B cell (primary cell): ENCODE measurements around the gene CD247. TPM values are rescaled to one million over a fixed set of nuclear protein-coding genes. Genes with fewer than 3 reads are reported as not detected.

ENCODE experiments used
- ATAC-seq: fragments of 200-7000 bp; cut with Tn5 transposase; one replicate; pipeline ENCODE4 v1.10.0; 2021; ENCODE audit warnings: low read depth, mild to moderate bottlenecking, moderate number of reproducible peaks, moderate library complexity
- CTCF ChIA-PET: fragments of 350-600 bp; sonication (Branson Sonifier 250); formaldehyde crosslinking; loops from one replicate; lab custom pipeline; 2021; ENCODE audit warnings: antibody characterized with exemption, inconsistent platforms; lab: Charles Lee
- POLR2A ChIA-PET: fragments of 350-600 bp; sonication (Branson Sonifier 250); formaldehyde crosslinking; loops from one replicate; lab custom pipeline; 2021; ENCODE audit warnings: antibody characterized with exemption; lab: Charles Lee
- DNase-seq: peaks from one replicate; pipeline ENCODE4 v3.0.0; 2013
- H2AFZ ChIP-seq: 2 replicates; pipeline ENCODE4 v1.6.1; 2012; ENCODE audit warnings: mild to moderate bottlenecking, low read depth, low read length; ENCODE audit not compliant: insufficient read depth, poor library complexity, severe bottlenecking
- H3K27ac ChIP-seq, 2 donors: 1 replicate in 1 of 2; 2 replicates in 1 of 2; pipeline ENCODE4 v1.5.1; 2012 to 2013; ENCODE audit warnings: low read length in 2 of 2, mild to moderate bottlenecking in 2 of 2, moderate library complexity in 1 of 2
- H3K27me3 ChIP-seq, 4 experiments: fragments of 200-600 bp in 1 of 4; sonication (generic) in 1 of 4; replicated peaks in 1 of 4; 1 replicate in 2 of 4; 2 replicates in 2 of 4; pipeline versions ENCODE4 v1.6.1 to v1.7.0; 2013 to 2016; ENCODE audit warnings: low read length in 3 of 4, mild to moderate bottlenecking in 2 of 4, mixed read lengths in 1 of 4, moderate library complexity in 1 of 4; ENCODE audit not compliant: insufficient read depth in 4 of 4, control insufficient read depth in 3 of 4; ENCODE audit errors: control extremely low read depth in 1 of 4
- H3K36me3 ChIP-seq, 2 experiments: replicated peaks in 1 of 2; 1 replicate in 1 of 2; 2 replicates in 1 of 2; pipeline versions ENCODE4 v1.6.1 to v1.7.1; 2013; ENCODE audit warnings: low read length in 1 of 2; ENCODE audit not compliant: insufficient read depth in 2 of 2, control insufficient read depth in 1 of 2; ENCODE audit errors: control extremely low read depth in 1 of 2, extremely low read depth in 1 of 2
- H3K4me1 ChIP-seq, 2 donors: fragments of 200-600 bp in 1 of 2; sonication (generic) in 1 of 2; 1 replicate in 1 of 2; 2 replicates in 1 of 2; pipeline versions ENCODE4 v1.5.1 to v1.6.1; 2013 to 2017; ENCODE audit warnings: low read length in 2 of 2; ENCODE audit not compliant: control insufficient read depth in 2 of 2, insufficient read depth in 2 of 2
- H3K4me2 ChIP-seq: replicated peaks from 2 replicates; pipeline ENCODE3; 2012; ENCODE audit warnings: mild to moderate bottlenecking, low read depth, low read length; ENCODE audit not compliant: poor library complexity, severe bottlenecking
- H3K4me3 ChIP-seq, 5 experiments: fragments of 200-600 bp in 1 of 5; sonication (generic) in 1 of 5; 1 replicate in 3 of 5; 2 replicates in 2 of 5; pipeline versions ENCODE4 v1.5.1 to v1.7.0; 2011 to 2016; ENCODE audit warnings: low read length in 4 of 5, mild to moderate bottlenecking in 4 of 5, low read depth in 2 of 5, control low read depth in 1 of 5, moderate library complexity in 1 of 5; ENCODE audit not compliant: insufficient read depth in 1 of 5; ENCODE audit errors: control extremely low read depth in 1 of 5, extremely low read depth in 1 of 5
- H3K79me2 ChIP-seq: fragments of 200-600 bp; sonication (generic); one replicate; pipeline ENCODE4 v1.6.0; 2016; ENCODE audit warnings: low read length; ENCODE audit not compliant: control insufficient read depth, insufficient read depth
- H3K9ac ChIP-seq: fragments of 200-600 bp; sonication (generic); 2 replicates; pipeline ENCODE4 v1.6.1; 2017; ENCODE audit warnings: mild to moderate bottlenecking, low read length, moderate library complexity
- H3K9me3 ChIP-seq, 3 donors: one replicate each; pipeline versions ENCODE4 v1.6.1 to v1.7.1; 2013; ENCODE audit warnings: low read length in 2 of 3; ENCODE audit not compliant: control insufficient read depth in 2 of 3, insufficient read depth in 1 of 3; ENCODE audit errors: control extremely low read depth in 1 of 3
- H4K20me1 ChIP-seq: 2 replicates; pipeline ENCODE4 v1.6.0; 2012; ENCODE audit warnings: mild to moderate bottlenecking, low read length; ENCODE audit not compliant: insufficient read depth, control insufficient read depth, poor library complexity, severe bottlenecking
- H3K27ac Mint-ChIP-seq: one replicate; pipeline ENCODE4 v1.8.0; 2021; ENCODE audit warnings: mixed read lengths
- H3K27me3 Mint-ChIP-seq: one replicate; pipeline ENCODE4 v1.8.0; 2021; ENCODE audit warnings: mixed read lengths
- H3K4me1 Mint-ChIP-seq: one replicate; pipeline ENCODE4 v1.8.0; 2021; ENCODE audit warnings: mixed read lengths
- H3K4me3 Mint-ChIP-seq: one replicate; pipeline ENCODE4 v1.8.0; 2021; ENCODE audit warnings: mixed read lengths
- H3K9me3 Mint-ChIP-seq: one replicate; pipeline ENCODE4 v1.8.0; 2022; ENCODE audit warnings: mixed read lengths; ENCODE audit not compliant: insufficient read depth
- EZH2 ChIP-seq: IDR thresholded peaks from 2 replicates; pipeline ENCODE4 v1.6.1; 2012; ENCODE audit warnings: borderline replicate concordance, low read depth, mild to moderate bottlenecking, moderate library complexity, low read length; ENCODE audit not compliant: insufficient read depth, poor library complexity, severe bottlenecking
- WGBS: methylation state at CpG from one replicate; pipeline ENCODE4 v1.1.5; 2013; ENCODE audit warnings: missing lambda C conversion rate; ENCODE audit not compliant: insufficient coverage; 5-methylcytosine and 5-hydroxymethylcytosine counted together
- intact Hi-C: fragments of 100-400 bp; cut with micrococcal nuclease; formaldehyde crosslinking; loops from one replicate; pipeline ENCODE4 v1.10.0; 2022
- polyA plus RNA-seq: library from polyadenylated mRNA; depleted of rRNA; stranded (reverse); fragments of >200 nt; gene quantifications from 2 replicates; pipeline ENCODE4 v1.2.3, GENCODE V29; 2012
- total RNA-seq, 2 donors: library from RNA; stranded (reverse); fragments of 120-200 nt in 1 of 2; gene quantifications; 1 replicate in 1 of 2; 2 replicates in 1 of 2; pipeline versions ENCODE4 v1.2.3 to v1.2.4, GENCODE V29; 2013 to 2022
- TF ChIP-seq, protein P1 (sequence below): fragments of 200-600 bp; IDR thresholded peaks from one replicate; pipeline ENCODE4 v1.8.0; 2022; ENCODE audit warnings: antibody characterized with exemption, mild to moderate bottlenecking

CD247 gene
- total and polyA plus RNA-seq, 2 donors (not counting 1 experiment from before 2014, with no cell fraction given) = 2.5 to 10.8 TPM

GRCh38 chr1:167516404-167517388, 1.6 kb downstream of the CD247 start:
- H3K4me2 ChIP-seq = no peak overlapping the region
- no peaks in the 10 kb centered on the region for H4K20me1 ChIP-seq
- Mint-ChIP-seq H3K27me3 (peaks cover 27% of the 10 kb centered on the region), H3K27ac (no peak overlapping the region), H3K9me3 (peaks cover under 1% of the 10 kb centered on the region), H3K4me3 (no peak overlapping the region), H3K4me1 (peaks cover 2% of the 10 kb centered on the region)
- intact Hi-C loops = no loop called here
- DNase-seq = no peak
- H2AFZ ChIP-seq = no peak overlapping the region
- H3K79me2 ChIP-seq = no peaks in the 10 kb centered on the region
- ATAC-seq = no peak
- H3K36me3 ChIP-seq = no peaks in the 10 kb centered on the region
- H3K4me3 ChIP-seq = no peak overlapping the region
- ChIA-PET POLR2A (no interaction called here), CTCF (interaction anchor here (0.7 to 1.7 kb wide), 4 partner anchors 13 to 458 kb away, joined by 3 to 5 read pairs (median 4); no protein-coding TSS in a partner anchor)
- no peaks in the 10 kb centered on the region for H3K4me1 ChIP-seq
- WGBS = 67% methylated on average over 13 of the region's 19 CpGs
- H3K27ac ChIP-seq = no peak overlapping the region
- TF ChIP-seq, protein P1, sequence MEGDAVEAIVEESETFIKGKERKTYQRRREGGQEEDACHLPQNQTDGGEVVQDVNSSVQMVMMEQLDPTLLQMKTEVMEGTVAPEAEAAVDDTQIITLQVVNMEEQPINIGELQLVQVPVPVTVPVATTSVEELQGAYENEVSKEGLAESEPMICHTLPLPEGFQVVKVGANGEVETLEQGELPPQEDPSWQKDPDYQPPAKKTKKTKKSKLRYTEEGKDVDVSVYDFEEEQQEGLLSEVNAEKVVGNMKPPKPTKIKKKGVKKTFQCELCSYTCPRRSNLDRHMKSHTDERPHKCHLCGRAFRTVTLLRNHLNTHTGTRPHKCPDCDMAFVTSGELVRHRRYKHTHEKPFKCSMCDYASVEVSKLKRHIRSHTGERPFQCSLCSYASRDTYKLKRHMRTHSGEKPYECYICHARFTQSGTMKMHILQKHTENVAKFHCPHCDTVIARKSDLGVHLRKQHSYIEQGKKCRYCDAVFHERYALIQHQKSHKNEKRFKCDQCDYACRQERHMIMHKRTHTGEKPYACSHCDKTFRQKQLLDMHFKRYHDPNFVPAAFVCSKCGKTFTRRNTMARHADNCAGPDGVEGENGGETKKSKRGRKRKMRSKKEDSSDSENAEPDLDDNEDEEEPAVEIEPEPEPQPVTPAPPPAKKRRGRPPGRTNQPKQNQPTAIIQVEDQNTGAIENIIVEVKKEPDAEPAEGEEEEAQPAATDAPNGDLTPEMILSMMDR = no peak
- TF ChIP-seq EZH2 = no peak
- H3K27me3 ChIP-seq = peaks cover 0 to 13% (median 6%) of the 10 kb centered on the region in 4 experiments
- H3K9me3 ChIP-seq = no peaks in the 10 kb centered on the region
- H3K9ac ChIP-seq = no peak overlapping the region

DNA sequence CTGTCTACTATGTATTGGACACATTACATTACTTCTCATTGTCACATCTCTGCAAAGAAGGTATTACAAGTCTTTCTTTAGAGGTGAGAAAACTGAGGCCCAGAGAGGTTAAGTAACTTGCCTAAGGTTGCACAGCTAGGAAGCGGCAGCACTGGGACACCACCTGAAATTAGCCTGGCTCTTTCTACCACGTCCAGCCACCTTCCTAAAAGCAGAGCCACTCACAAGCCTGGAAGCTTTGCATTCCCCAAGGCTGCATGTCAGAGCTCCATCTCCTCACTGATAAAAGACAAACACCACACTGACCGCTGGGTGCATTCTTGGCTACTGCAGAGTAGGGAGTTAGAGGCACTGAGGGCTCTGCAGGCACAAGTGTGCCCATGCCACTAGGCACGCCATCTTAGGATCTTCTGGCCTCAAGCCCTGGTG, 2.4 kb downstream of the CD247 start:
- Mint-ChIP-seq H3K4me1 (peaks cover 2% of the 10 kb centered on the region), H3K27ac (no peak overlapping the region), H3K4me3 (no peak overlapping the region), H3K27me3 (peaks cover 24% of the 10 kb centered on the region), H3K9me3 (no peaks in the 10 kb centered on the region)
- ChIA-PET POLR2A (no interaction called here), CTCF (interaction anchor here (1.1 to 1.7 kb wide), 3 partner anchors 14 to 248 kb away, joined by 3 to 5 read pairs (median 3); no protein-coding TSS in a partner anchor)
- Histone ChIP-seq H3K27ac (no peak overlapping the region), H3K9ac (no peak overlapping the region), H4K20me1 (no peaks in the 10 kb centered on the region), H3K36me3 (no peaks in the 10 kb centered on the region), H3K4me3 (no peak overlapping the region), H2AFZ (no peak overlapping the region), H3K4me1 (no peaks in the 10 kb centered on the region), H3K79me2 (no peaks in the 10 kb centered on the region), H3K9me3 (no peaks in the 10 kb centered on the region), H3K4me2 (no peak overlapping the region), H3K27me3 (peaks cover 0 to 13% (median 6%) of the 10 kb centered on the region in 4 experiments)
- WGBS = 95% methylated on average over 4 of the region's 4 CpGs
- ATAC-seq (no peak), DNase-seq (no peak)
- intact Hi-C loops = no loop called here
- TF ChIP-seq EZH2 = no peak
- TF ChIP-seq, protein P1 = no peak
